ENCODE results near the gene TACC2. TPM values are rescaled to one million over a fixed set of nuclear protein-coding genes. Genes with fewer than 3 reads are reported as not detected.
A peak's percentile ranks its signal among the peaks of the same experiment; 100 is the strongest.
"Not testable (repeated sequence)": the region's sequence is repeated elsewhere in the genome, so short reads cannot be mapped to it uniquely, and the experiment has no call there.

TACC2 gene
- polyA plus RNA-seq, 4 donors, result 28.6 to 99.5 (median 77.2) TPM

- Histone ChIP-seq H3K4me3 (ENCODE audit: low read depth in 1 of 3, low read length in 3 of 3) (peak overlapping the region; percentile 63 to 95 (median 94)), H3K36me3 (ENCODE audit: control insufficient read depth in 3 of 3, insufficient read depth in 2 of 3, low read depth in 1 of 3, low read length in 3 of 3) (peaks cover 0 to 11% (median 0%) of the 10 kb centered on the region in 3 donors), H3K27me3 (ENCODE audit: control insufficient read depth in 3 of 3, insufficient read depth in 3 of 3, low read length in 3 of 3) (no peaks in the 10 kb centered on the region), H3K4me1 (ENCODE audit: control insufficient read depth in 3 of 3, insufficient read depth in 2 of 3, low read depth in 1 of 3, low read length in 2 of 3) (peaks cover 1 to 13% (median 12%) of the 10 kb centered on the region in 3 donors), H3K27ac (ENCODE audit: low read depth in 1 of 3, low read length in 2 of 3) (peak overlapping the region; percentile 97 to 99 (median 97)), H3K9me3 (ENCODE audit: control insufficient read depth in 2 of 2, insufficient read depth in 1 of 2, low read depth in 1 of 2, low read length in 1 of 2) (peaks cover 0 to 4% of the 10 kb centered on the region in 2 donors)
- FAIRE-seq (no peak), DNase-seq (no peak)
- WGBS, 3 donors, result 37 to 43% (median 40%) methylated on average over 17 to 21 of the region's 21 CpGs
These were observed 13.5 kb upstream of the TACC2 start for GRCh38 chr10:121975295-121976086.

GRCh38 chr10:121976607-121977006 is 12.4 kb upstream of the TACC2 start:
- H3K36me3 ChIP-seq (ENCODE audit: control insufficient read depth in 3 of 3, insufficient read depth in 2 of 3, low read depth in 1 of 3, low read length in 3 of 3), result peaks cover 0 to 10% (median 0%) of the 10 kb centered on the region in 3 donors
- no peak for FAIRE-seq
- peak in 1 of 2 donors; percentile 32 for DNase-seq
- H3K27ac ChIP-seq (ENCODE audit: low read depth in 1 of 3, low read length in 2 of 3), result no peak overlapping the region
- H3K9me3 ChIP-seq (ENCODE audit: control insufficient read depth in 2 of 2, insufficient read depth in 1 of 2, low read depth in 1 of 2, low read length in 1 of 2), result peaks cover 0 to 4% of the 10 kb centered on the region in 2 donors
- WGBS, 3 donors, result 84 to 86% (median 84%) methylated on average over 6 of the region's 6 CpGs
- no peak overlapping the region for H3K4me3 ChIP-seq (ENCODE audit: low read depth in 1 of 3, low read length in 3 of 3)
- peaks cover 1 to 13% (median 12%) of the 10 kb centered on the region in 3 donors for H3K4me1 ChIP-seq (ENCODE audit: control insufficient read depth in 3 of 3, insufficient read depth in 2 of 3, low read depth in 1 of 3, low read length in 2 of 3)
- no peaks in the 10 kb centered on the region for H3K27me3 ChIP-seq (ENCODE audit: control insufficient read depth in 3 of 3, insufficient read depth in 3 of 3, low read length in 3 of 3)

- no peak for DNase-seq
- Histone ChIP-seq H3K4me1 (ENCODE audit: control insufficient read depth in 3 of 3, insufficient read depth in 2 of 3, low read depth in 1 of 3, low read length in 2 of 3) (peaks cover 0 to 8% (median 8%) of the 10 kb centered on the region in 3 donors), H3K9me3 (ENCODE audit: control insufficient read depth in 2 of 2, insufficient read depth in 1 of 2, low read depth in 1 of 2, low read length in 1 of 2) (peaks cover 0 to 4% of the 10 kb centered on the region in 2 donors), H3K36me3 (ENCODE audit: control insufficient read depth in 3 of 3, insufficient read depth in 2 of 3, low read depth in 1 of 3, low read length in 3 of 3) (no peaks in the 10 kb centered on the region), H3K27me3 (ENCODE audit: control insufficient read depth in 3 of 3, insufficient read depth in 3 of 3, low read length in 3 of 3) (no peaks in the 10 kb centered on the region), H3K27ac (ENCODE audit: low read depth in 1 of 3, low read length in 2 of 3) (no peak overlapping the region), H3K4me3 (ENCODE audit: low read depth in 1 of 3, low read length in 3 of 3) (no peak overlapping the region)
- no peak for FAIRE-seq
- whole genome bisulfite sequencing, 3 donors, result 96 to 97% (median 96%) methylated on average over 22 to 26 of the region's 26 CpGs
These were observed 10.5 kb upstream of the TACC2 start for GRCh38 chr10:121978511-121978910.

- Histone ChIP-seq H3K4me3 (ENCODE audit: low read depth in 1 of 3, low read length in 3 of 3) (no peak overlapping the region), H3K9me3 (ENCODE audit: control insufficient read depth in 2 of 2, insufficient read depth in 1 of 2, low read depth in 1 of 2, low read length in 1 of 2) (peaks cover 2 to 8% of the 10 kb centered on the region in 2 donors), H3K36me3 (ENCODE audit: control insufficient read depth in 3 of 3, insufficient read depth in 2 of 3, low read depth in 1 of 3, low read length in 3 of 3) (no peaks in the 10 kb centered on the region), H3K4me1 (ENCODE audit: control insufficient read depth in 3 of 3, insufficient read depth in 2 of 3, low read depth in 1 of 3, low read length in 2 of 3) (peaks cover 0 to 4% (median 0%) of the 10 kb centered on the region in 3 donors), H3K27me3 (ENCODE audit: control insufficient read depth in 3 of 3, insufficient read depth in 3 of 3, low read length in 3 of 3) (no peaks in the 10 kb centered on the region), H3K27ac (ENCODE audit: low read depth in 1 of 3, low read length in 2 of 3) (no peak overlapping the region)
- no peak for FAIRE-seq
- 90 to 95% (median 95%) methylated on average over 2 of the region's 2 CpGs for whole genome bisulfite sequencing, 3 donors
- DNase-seq, result no peak
These were observed 7.6 kb upstream of the TACC2 start for GRCh38 chr10:121981346-121981745.

- WGBS, 3 donors, result 17 to 59% (median 36%) methylated on average over 5 of the region's 5 CpGs
- H3K4me3 ChIP-seq (ENCODE audit: low read depth in 1 of 3, low read length in 3 of 3), result no peak overlapping the region
- no peak for FAIRE-seq
- no peaks in the 10 kb centered on the region for H3K27me3 ChIP-seq (ENCODE audit: control insufficient read depth in 3 of 3, insufficient read depth in 3 of 3, low read length in 3 of 3)
- peak overlapping the region in 1 of 3 donors; percentile 69 for H3K27ac ChIP-seq (ENCODE audit: low read depth in 1 of 3, low read length in 2 of 3)
- no peaks in the 10 kb centered on the region for H3K36me3 ChIP-seq (ENCODE audit: control insufficient read depth in 3 of 3, insufficient read depth in 2 of 3, low read depth in 1 of 3, low read length in 3 of 3)
- DNase-seq, result peak; percentile 62 to 84
- H3K4me1 ChIP-seq (ENCODE audit: control insufficient read depth in 3 of 3, insufficient read depth in 2 of 3, low read depth in 1 of 3, low read length in 2 of 3), result peaks cover 0 to 4% (median 0%) of the 10 kb centered on the region in 3 donors
- peaks cover 2 to 14% of the 10 kb centered on the region in 2 donors for H3K9me3 ChIP-seq (ENCODE audit: control insufficient read depth in 2 of 2, insufficient read depth in 1 of 2, low read depth in 1 of 2, low read length in 1 of 2)
These were observed 5.1 kb upstream of the TACC2 start for GRCh38 chr10:121983852-121984251.

- WGBS, 3 donors, result 76 to 85% (median 83%) methylated on average over 2 of the region's 2 CpGs
- H3K27me3 ChIP-seq (ENCODE audit: control insufficient read depth in 3 of 3, insufficient read depth in 3 of 3, low read length in 3 of 3), result no peaks in the 10 kb centered on the region
- peaks cover 2 to 17% of the 10 kb centered on the region in 2 donors for H3K9me3 ChIP-seq (ENCODE audit: control insufficient read depth in 2 of 2, insufficient read depth in 1 of 2, low read depth in 1 of 2, low read length in 1 of 2)
- peaks cover 0 to 4% (median 0%) of the 10 kb centered on the region in 3 donors for H3K4me1 ChIP-seq (ENCODE audit: control insufficient read depth in 3 of 3, insufficient read depth in 2 of 3, low read depth in 1 of 3, low read length in 2 of 3)
- no peak overlapping the region for H3K4me3 ChIP-seq (ENCODE audit: low read depth in 1 of 3, low read length in 3 of 3)
- H3K27ac ChIP-seq (ENCODE audit: low read depth in 1 of 3, low read length in 2 of 3), result peak overlapping the region in 1 of 3 donors; percentile 69
- H3K36me3 ChIP-seq (ENCODE audit: control insufficient read depth in 3 of 3, insufficient read depth in 2 of 3, low read depth in 1 of 3, low read length in 3 of 3), result no peaks in the 10 kb centered on the region
- FAIRE-seq, result no peak
- DNase-seq, result no peak
These were observed 4.5 kb upstream of the TACC2 start for GRCh38 chr10:121984463-121984862.

- peaks cover 0 to 16% of the 10 kb centered on the region in 2 donors for H3K9me3 ChIP-seq (ENCODE audit: control insufficient read depth in 2 of 2, insufficient read depth in 1 of 2, low read depth in 1 of 2, low read length in 1 of 2)
- H3K27ac ChIP-seq (ENCODE audit: low read depth in 1 of 3, low read length in 2 of 3), result no peak overlapping the region
- H3K36me3 ChIP-seq (ENCODE audit: control insufficient read depth in 3 of 3, insufficient read depth in 2 of 3, low read depth in 1 of 3, low read length in 3 of 3), result no peaks in the 10 kb centered on the region
- DNase-seq, result peak; percentile 67 to 71
- H3K4me1 ChIP-seq (ENCODE audit: control insufficient read depth in 3 of 3, insufficient read depth in 2 of 3, low read depth in 1 of 3, low read length in 2 of 3), result peaks cover 0 to 26% (median 0%) of the 10 kb centered on the region in 3 donors
- H3K4me3 ChIP-seq (ENCODE audit: low read depth in 1 of 3, low read length in 3 of 3), result peak overlapping the region in 1 of 3 donors; percentile 38
- 13 to 52% (median 32%) methylated on average over 9 of the region's 9 CpGs for WGBS, 3 donors
- FAIRE-seq, result no peak
- no peaks in the 10 kb centered on the region for H3K27me3 ChIP-seq (ENCODE audit: control insufficient read depth in 3 of 3, insufficient read depth in 3 of 3, low read length in 3 of 3)
These were observed 1.2 kb downstream of the TACC2 start for GRCh38 chr10:121990015-121990677.

- not testable (repeated sequence) for FAIRE-seq; DNase-seq; H3K27ac ChIP-seq (ENCODE audit: low read depth in 1 of 3, low read length in 2 of 3); H3K27me3 ChIP-seq (ENCODE audit: control insufficient read depth in 3 of 3, insufficient read depth in 3 of 3, low read length in 3 of 3); H3K36me3 ChIP-seq (ENCODE audit: control insufficient read depth in 3 of 3, insufficient read depth in 2 of 3, low read depth in 1 of 3, low read length in 3 of 3); H3K4me3 ChIP-seq (ENCODE audit: low read depth in 1 of 3, low read length in 3 of 3)
- WGBS, 3 donors, result 77 to 92% (median 91%) methylated on average over 4 of the region's 4 CpGs
- H3K4me1 ChIP-seq (ENCODE audit: control insufficient read depth in 3 of 3, insufficient read depth in 2 of 3, low read depth in 1 of 3, low read length in 2 of 3), result peaks cover 0 to 30% (median 0%) of the 10 kb centered on the region in 3 donors
- H3K9me3 ChIP-seq (ENCODE audit: control insufficient read depth in 2 of 2, insufficient read depth in 1 of 2, low read depth in 1 of 2, low read length in 1 of 2), result peaks cover 0 to 16% of the 10 kb centered on the region in 2 donors
These were observed 2.8 kb downstream of the TACC2 start for GRCh38 chr10:121991727-121992126.

Data from small intestine (tissue), 7 donors.